GM20000 (cell line): ENCODE results near the gene E2F7.

Experiments
- DNase-seq: peaks from one replicate; pipeline ENCODE4 v3.0.0; 2012; ENCODE audit warnings: low spot score
- TF ChIP-seq, protein P1 (sequence below): IDR thresholded peaks from 2 replicates; pipeline ENCODE4 v1.5.1; 2012; ENCODE audit warnings: mild to moderate bottlenecking, control low read depth; ENCODE audit errors: extremely low read depth, missing control alignments

The E2F7 gene

DNA sequence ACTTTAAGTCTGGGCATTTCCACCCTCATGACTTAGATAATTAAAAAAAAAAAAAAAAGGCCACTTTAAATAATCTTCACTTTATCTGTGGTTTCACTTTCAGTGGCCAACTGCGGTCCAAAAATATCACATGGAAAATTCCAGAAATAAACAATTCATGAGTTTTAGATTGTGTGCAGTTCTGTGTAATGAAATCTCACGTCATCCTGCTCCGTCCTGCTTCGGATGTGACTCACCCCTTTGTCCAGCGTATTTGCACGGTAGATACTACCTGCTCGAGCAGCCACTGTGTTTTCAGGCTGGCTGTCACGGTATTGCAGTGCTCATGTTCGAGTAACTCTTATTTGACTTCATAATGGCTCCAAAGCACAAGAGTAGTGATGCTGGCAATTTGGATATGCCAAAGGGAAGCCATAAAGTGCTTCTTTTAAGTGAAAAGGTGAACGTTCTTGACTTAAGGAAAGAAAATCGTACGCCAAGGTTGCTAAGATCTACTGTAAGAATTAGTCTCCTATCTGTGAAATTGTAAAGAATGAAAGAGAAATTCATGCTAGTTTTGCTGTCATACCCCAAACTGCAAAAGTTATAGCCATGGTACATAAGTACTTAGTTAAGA lies 2.4 kb downstream of the E2F7 start:
- TF ChIP-seq, protein P1, sequence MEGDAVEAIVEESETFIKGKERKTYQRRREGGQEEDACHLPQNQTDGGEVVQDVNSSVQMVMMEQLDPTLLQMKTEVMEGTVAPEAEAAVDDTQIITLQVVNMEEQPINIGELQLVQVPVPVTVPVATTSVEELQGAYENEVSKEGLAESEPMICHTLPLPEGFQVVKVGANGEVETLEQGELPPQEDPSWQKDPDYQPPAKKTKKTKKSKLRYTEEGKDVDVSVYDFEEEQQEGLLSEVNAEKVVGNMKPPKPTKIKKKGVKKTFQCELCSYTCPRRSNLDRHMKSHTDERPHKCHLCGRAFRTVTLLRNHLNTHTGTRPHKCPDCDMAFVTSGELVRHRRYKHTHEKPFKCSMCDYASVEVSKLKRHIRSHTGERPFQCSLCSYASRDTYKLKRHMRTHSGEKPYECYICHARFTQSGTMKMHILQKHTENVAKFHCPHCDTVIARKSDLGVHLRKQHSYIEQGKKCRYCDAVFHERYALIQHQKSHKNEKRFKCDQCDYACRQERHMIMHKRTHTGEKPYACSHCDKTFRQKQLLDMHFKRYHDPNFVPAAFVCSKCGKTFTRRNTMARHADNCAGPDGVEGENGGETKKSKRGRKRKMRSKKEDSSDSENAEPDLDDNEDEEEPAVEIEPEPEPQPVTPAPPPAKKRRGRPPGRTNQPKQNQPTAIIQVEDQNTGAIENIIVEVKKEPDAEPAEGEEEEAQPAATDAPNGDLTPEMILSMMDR, result no peak
- peak; percentile 70 for DNase-seq

DNA sequence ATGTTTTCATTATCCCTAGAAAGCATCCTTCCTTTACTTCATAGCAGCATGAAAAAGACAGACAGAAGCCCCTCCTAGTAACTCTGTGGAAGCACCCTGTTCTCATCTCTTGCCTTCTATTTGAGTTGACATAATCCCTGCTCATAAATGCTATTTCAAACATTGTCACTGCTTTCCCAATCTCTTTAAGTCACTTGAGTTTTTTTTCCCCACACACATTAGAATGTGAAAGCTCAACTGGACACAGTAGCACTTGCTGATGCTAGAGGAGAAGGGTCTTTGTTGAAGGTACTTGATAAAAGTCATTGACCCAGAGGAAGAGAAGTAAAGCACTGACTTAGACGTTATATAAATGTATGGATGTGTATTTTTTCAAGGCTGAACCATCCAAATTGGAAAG lies 3.0 kb downstream of the E2F7 start:
- TF ChIP-seq, protein P1, result no peak
- DNase-seq, result no peak

DNA sequence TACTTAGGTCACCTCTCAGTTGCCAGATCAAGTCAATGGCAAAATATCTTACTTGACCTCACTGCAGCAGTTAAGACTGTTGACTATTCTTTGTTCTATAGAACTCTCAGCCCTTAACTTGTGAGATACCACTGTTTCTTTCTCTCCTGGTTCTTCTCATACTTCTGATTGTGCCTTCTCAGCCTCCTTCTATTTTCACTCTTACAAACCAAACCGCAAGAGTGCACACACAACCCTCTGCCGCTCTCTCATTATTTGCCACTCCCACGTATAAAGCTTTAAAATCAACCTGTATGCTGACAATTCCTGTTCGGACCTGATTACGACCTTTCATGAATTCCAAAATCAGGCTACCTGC lies 4.5 kb downstream of the E2F7 start:
- TF ChIP-seq, protein P1, result no peak
- no peak for DNase-seq

DNA sequence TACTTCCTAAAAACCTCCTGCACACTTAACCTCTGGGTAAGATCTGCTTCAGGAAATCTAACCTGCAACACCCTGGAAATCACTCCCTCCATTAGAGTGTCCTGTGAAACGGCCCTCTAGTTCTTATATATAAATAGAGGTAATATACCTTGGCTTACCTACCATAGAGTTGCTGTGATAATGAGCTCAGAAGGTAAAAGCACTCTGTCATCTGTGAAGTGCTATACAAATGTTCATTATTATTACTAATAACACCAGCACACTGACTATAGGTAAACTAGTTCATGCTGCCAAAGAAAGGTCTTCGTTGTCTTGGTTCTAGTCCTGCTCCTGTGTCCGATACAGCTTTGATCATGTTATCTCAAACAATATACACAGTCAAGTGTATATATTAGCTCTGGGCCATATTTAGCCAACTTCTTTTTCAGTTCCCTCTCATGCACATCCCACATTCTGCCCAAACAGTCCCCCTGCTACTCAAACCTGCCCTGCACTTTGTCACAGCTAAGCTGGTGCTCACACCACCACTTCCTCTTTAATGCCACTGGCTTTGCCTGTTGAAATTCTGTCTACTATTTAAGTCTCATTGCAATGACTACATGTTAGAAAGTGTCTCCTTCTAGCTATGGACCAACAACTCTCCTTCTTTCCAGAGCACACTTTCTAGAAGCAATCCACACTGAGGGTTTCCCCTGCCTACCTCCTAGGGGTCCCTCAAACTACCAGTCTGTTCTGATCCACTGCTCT lies 5.1 kb downstream of the E2F7 start:
- TF ChIP-seq, protein P1, result no peak
- DNase-seq, result peak; percentile 56

DNA sequence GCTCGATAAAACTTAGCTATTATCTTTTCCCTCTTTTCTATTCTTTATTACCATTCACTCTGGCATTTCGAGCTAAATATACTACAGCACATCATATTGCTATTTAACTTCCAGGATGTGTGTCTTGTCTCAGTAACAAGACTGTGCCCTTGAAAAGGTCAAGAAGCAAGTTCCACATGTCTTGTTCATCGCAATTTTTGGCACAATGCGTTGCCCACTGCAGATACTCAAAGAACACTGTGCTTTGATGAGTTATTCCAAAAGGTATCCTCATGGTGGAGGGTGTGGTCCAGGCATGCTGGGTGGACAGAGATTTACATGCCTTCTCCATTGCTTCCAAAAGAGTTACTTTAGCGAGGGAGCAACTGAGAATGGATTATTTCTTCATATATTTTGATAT lies 6.6 kb downstream of the E2F7 start:
- no peak for DNase-seq
- TF ChIP-seq, protein P1, result no peak

DNA sequence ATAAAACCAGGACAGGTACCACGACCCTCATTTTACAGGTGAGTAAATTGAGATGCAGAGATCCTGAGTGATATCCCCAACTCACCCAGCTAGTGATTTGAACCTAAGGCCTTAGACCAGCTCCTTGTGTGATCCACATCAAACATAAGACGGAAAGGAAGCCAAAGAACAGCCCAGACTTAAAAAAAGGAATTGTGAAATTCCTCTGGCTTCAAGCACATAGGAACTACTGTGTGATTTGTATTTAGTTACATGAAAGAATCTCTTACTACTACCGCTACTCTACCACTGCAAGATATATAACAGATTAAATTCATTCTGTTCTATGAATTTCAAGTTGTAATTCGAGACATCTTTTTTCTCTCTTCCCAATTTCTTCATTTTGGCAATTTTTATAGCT lies 10.5 kb downstream of the E2F7 start:
- no peak for DNase-seq
- TF ChIP-seq, protein P1, result no peak

DNA sequence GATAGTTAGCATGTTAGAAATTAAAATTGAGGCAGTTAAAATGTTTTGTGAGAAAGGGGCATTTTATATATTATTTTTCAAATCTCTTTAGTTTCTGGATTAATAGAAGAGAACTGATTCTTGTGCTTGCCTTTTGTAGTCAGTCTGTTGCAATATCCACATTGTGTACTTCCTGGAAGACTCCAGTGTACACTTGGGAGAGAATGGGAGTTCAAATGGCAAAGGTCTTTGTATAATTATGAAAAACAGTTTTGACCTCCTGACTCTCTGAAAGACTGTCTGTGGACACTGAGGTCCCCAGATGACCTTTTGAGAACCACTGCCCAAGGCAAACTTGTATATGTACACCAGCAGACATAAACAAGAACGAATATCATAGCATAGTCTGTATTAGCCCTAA lies 12.1 kb downstream of the E2F7 start:
- TF ChIP-seq, protein P1, result no peak

More for the DNA sequence above, 12.1 kb downstream of the E2F7 start:
- DNase-seq, result no peak
